Measurements from ENCODE around the gene TRAPPC5. TPM values are rescaled to one million over a fixed set of nuclear protein-coding genes. Genes with fewer than 3 reads are reported as not detected.
"Not testable (repeated sequence)": the region's sequence is repeated elsewhere in the genome, so short reads cannot be mapped to it uniquely, and the experiment has no call there.

TRAPPC5 gene
- total and polyA plus RNA-seq, 5 donors: 93.4 to 121 (median 96.1) TPM

GRCh38 chr19:7639863-7640348 is 40.7 kb upstream of the TRAPPC5 start:
- intact Hi-C loops (cut with DNase I): no loop called here
- DNase-seq (peak in 2 of 3 donors; percentile 7 to 20), ATAC-seq (no peak)
- Histone ChIP-seq H3K9me3 (ENCODE audit: control insufficient read depth, low read length) (no peaks in the 10 kb centered on the region), H3K4me3 (ENCODE audit: low read length) (no peak overlapping the region), H3K27ac (ENCODE audit: low read length) (no peak overlapping the region), H3K27me3 (ENCODE audit: control insufficient read depth, insufficient read depth) (no peaks in the 10 kb centered on the region), H3K4me1 (ENCODE audit: control insufficient read depth, insufficient read depth, low read length) (no peaks in the 10 kb centered on the region)
- 97% methylated on average over 13 of the region's 13 CpGs for WGBS

- Histone ChIP-seq H3K4me3 (ENCODE audit: low read length) (no peak overlapping the region), H3K27me3 (ENCODE audit: control insufficient read depth, insufficient read depth) (no peaks in the 10 kb centered on the region), H3K9me3 (ENCODE audit: control insufficient read depth, low read length) (no peaks in the 10 kb centered on the region), H3K4me1 (ENCODE audit: control insufficient read depth, insufficient read depth, low read length) (no peaks in the 10 kb centered on the region), H3K27ac (ENCODE audit: low read length) (no peak overlapping the region)
- ATAC-seq (no peak), DNase-seq (peak in 2 of 3 donors; percentile 26 to 29)
- WGBS: 94% methylated on average over 11 of the region's 11 CpGs
- intact Hi-C loops (cut with DNase I): no loop called here
These were observed 39.8 kb upstream of the TRAPPC5 start for GRCh38 chr19:7640803-7641202.

GRCh38 chr19:7641290-7642276 is 39.0 kb upstream of the TRAPPC5 start:
- 85% methylated on average over 43 of the region's 43 CpGs for WGBS
- ATAC-seq (no peak), DNase-seq (peak in 2 of 3 donors; percentile 43 to 44)
- H3K27me3 ChIP-seq (ENCODE audit: control insufficient read depth, insufficient read depth): no peaks in the 10 kb centered on the region
- H3K27ac ChIP-seq (ENCODE audit: low read length): no peak overlapping the region
- H3K9me3 ChIP-seq (ENCODE audit: control insufficient read depth, low read length): no peaks in the 10 kb centered on the region
- intact Hi-C loops (cut with DNase I): no loop called here
- no peaks in the 10 kb centered on the region for H3K4me1 ChIP-seq (ENCODE audit: control insufficient read depth, insufficient read depth, low read length)
- no peak overlapping the region for H3K4me3 ChIP-seq (ENCODE audit: low read length)

DNA sequence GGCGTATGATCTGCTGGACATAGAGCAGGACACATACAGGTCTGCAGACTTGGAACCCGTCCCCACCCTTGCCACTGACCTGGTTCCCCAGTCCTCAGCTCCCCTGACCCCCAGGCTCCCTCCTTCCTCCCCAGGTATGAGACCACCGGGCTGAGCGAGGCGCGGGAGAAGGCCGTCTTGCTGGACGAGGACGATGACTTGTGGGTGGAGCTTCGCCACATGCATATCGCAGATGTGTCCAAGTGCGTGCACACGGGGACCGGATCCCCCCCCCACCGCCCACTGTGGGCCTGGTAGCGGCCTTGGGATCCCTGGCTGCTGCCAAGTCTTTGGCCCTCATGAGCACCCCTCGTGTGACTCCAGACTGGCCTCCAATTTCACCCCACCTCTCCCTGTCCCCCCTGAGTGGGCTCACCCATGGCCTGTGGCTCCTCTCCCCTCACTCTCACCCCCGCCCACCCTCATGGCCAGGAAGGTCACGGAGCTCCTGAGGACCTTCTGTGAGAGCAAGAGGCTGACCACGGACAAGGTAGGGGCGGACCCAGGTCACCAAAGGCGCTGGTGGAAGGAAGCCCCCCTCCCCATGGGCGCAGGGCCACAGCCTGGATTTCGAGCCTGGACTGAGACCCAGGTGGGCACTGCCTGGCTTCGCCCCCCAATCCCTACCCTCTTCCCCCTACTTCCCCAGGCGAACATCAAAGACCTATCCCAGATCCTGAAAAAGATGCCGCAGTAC is 38.2 kb upstream of the TRAPPC5 start:
- Histone ChIP-seq H3K27me3 (ENCODE audit: control insufficient read depth, insufficient read depth) (no peaks in the 10 kb centered on the region), H3K4me3 (ENCODE audit: low read length) (no peak overlapping the region), H3K9me3 (ENCODE audit: control insufficient read depth, low read length) (no peaks in the 10 kb centered on the region), H3K27ac (ENCODE audit: low read length) (no peak overlapping the region), H3K4me1 (ENCODE audit: control insufficient read depth, insufficient read depth, low read length) (no peaks in the 10 kb centered on the region)
- DNase-seq (peak; percentile 19 to 40 (median 38)), ATAC-seq (no peak)
- 88% methylated on average over 27 of the region's 27 CpGs for WGBS
- intact Hi-C loops (cut with DNase I): no loop called here

- H3K27ac ChIP-seq (ENCODE audit: low read length): no peak overlapping the region
- WGBS: 92% methylated on average over 8 of the region's 8 CpGs
These were observed 37.6 kb upstream of the TRAPPC5 start for GRCh38 chr19:7643031-7643415.

GRCh38 chr19:7643629-7644549 is 36.7 kb upstream of the TRAPPC5 start:
- H3K27ac ChIP-seq (ENCODE audit: low read length); intact Hi-C loops (cut with DNase I); ATAC-seq; H3K4me3 ChIP-seq (ENCODE audit: low read length); H3K27me3 ChIP-seq (ENCODE audit: control insufficient read depth, insufficient read depth); H3K4me1 ChIP-seq (ENCODE audit: control insufficient read depth, insufficient read depth, low read length); H3K9me3 ChIP-seq (ENCODE audit: control insufficient read depth, low read length): not testable (repeated sequence)
- peak in 1 of 3 donors; percentile 35 for DNase-seq
- WGBS: 47% methylated on average over 10 of the region's 10 CpGs

More at GRCh38 chr19:7643031-7643415, 37.6 kb upstream of the TRAPPC5 start:
- intact Hi-C loops (cut with DNase I): no loop called here
- Histone ChIP-seq H3K4me1 (ENCODE audit: control insufficient read depth, insufficient read depth, low read length) (no peaks in the 10 kb centered on the region), H3K9me3 (ENCODE audit: control insufficient read depth, low read length) (no peaks in the 10 kb centered on the region), H3K27me3 (ENCODE audit: control insufficient read depth, insufficient read depth) (no peaks in the 10 kb centered on the region), H3K4me3 (ENCODE audit: low read length) (no peak overlapping the region)
- DNase-seq (peak in 1 of 3 donors; percentile 32), ATAC-seq (no peak)

- ATAC-seq (no peak), DNase-seq (peak in 1 of 3 donors; percentile 33)
- Histone ChIP-seq H3K4me1 (ENCODE audit: control insufficient read depth, insufficient read depth, low read length) (no peaks in the 10 kb centered on the region), H3K27me3 (ENCODE audit: control insufficient read depth, insufficient read depth) (no peaks in the 10 kb centered on the region), H3K9me3 (ENCODE audit: control insufficient read depth, low read length) (no peaks in the 10 kb centered on the region), H3K27ac (ENCODE audit: low read length) (no peak overlapping the region), H3K4me3 (ENCODE audit: low read length) (no peak overlapping the region)
- WGBS: 93% methylated on average over 20 of the region's 20 CpGs
- intact Hi-C loops (cut with DNase I): no loop called here
These were observed 36.1 kb upstream of the TRAPPC5 start for GRCh38 chr19:7644550-7644877.

DNA sequence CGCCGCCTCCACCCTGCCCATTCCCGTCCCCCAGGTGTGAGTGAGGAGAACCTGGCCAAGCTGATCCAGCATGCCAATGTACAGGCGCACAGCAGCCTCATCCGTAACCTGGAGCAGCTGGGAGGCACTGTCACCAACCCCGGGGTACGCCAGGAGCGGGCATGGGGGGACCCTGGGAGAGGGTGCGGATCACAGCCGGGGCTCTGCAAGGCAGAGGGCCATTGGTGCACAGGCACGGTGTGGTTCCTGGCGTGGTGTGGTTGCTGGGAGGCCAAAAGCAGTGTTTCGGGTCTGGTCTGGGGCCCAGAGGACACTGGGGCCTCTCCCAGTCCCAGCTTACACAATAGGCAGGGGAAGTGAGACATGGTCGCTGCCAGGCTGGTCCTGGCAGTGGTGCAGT is 35.5 kb upstream of the TRAPPC5 start:
- DNase-seq: peak in 1 of 3 donors; percentile 43
- ATAC-seq: no peak
- no peaks in the 10 kb centered on the region for H3K4me1 ChIP-seq (ENCODE audit: control insufficient read depth, insufficient read depth, low read length)
- intact Hi-C loops (cut with DNase I): no loop called here
- H3K27me3 ChIP-seq (ENCODE audit: control insufficient read depth, insufficient read depth): no peaks in the 10 kb centered on the region
- H3K27ac ChIP-seq (ENCODE audit: low read length): no peak overlapping the region
- no peak overlapping the region for H3K4me3 ChIP-seq (ENCODE audit: low read length)
- no peaks in the 10 kb centered on the region for H3K9me3 ChIP-seq (ENCODE audit: control insufficient read depth, low read length)
- 87% methylated on average over 14 of the region's 14 CpGs for WGBS

DNA sequence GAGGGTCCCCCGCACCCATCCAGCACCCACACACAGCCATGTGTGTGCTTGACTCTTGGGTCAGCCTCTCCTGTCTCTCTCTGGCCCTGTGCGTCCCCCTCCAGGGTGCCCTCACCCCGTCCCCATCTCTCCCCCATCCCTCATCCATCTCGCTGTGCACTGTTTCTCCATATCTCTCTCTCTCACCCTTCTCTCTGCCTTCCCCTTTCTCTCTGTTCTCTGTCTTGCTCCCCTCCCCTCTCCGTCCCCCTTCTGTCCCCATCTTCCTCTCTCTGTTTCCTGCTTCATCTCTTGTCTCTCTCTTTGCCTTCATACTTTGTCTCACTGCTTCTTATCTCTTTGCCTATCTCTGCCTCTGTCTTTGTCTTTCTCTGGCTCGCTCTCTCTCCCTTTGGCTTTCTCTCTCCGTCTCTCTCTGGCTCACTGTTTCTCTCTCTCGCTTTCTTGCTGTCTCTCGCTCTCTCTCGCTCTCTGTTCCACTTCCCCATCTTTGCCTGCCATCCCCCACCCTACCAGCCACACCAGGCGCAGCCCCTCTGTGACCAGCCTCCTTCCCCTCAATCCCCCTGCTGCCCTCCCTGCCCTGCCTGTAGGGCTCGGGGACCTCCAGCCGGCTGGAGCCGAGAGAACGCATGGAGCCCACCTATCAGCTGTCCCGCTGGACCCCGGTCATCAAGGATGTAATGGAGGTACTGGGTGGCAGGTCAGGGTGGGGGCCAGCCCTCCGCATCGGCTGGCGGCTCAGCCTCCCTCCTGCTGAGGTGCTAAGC is 34.8 kb upstream of the TRAPPC5 start:
- H3K9me3 ChIP-seq (ENCODE audit: control insufficient read depth, low read length): no peaks in the 10 kb centered on the region
- DNase-seq (peak in 2 of 3 donors; percentile 25 to 27), ATAC-seq (no peak)
- intact Hi-C loops (cut with DNase I): no loop called here
- H3K4me1 ChIP-seq (ENCODE audit: control insufficient read depth, insufficient read depth, low read length): no peaks in the 10 kb centered on the region
- no peak overlapping the region for H3K4me3 ChIP-seq (ENCODE audit: low read length)
- WGBS: 52% methylated on average over 20 of the region's 20 CpGs
- H3K27ac ChIP-seq (ENCODE audit: low read length): no peak overlapping the region
- H3K27me3 ChIP-seq (ENCODE audit: control insufficient read depth, insufficient read depth): no peaks in the 10 kb centered on the region

GRCh38 chr19:7646426-7646700 is 34.3 kb upstream of the TRAPPC5 start:
- ATAC-seq (no peak), DNase-seq (peak in 1 of 3 donors; percentile 27)
- Histone ChIP-seq H3K9me3 (ENCODE audit: control insufficient read depth, low read length) (no peaks in the 10 kb centered on the region), H3K4me1 (ENCODE audit: control insufficient read depth, insufficient read depth, low read length) (no peaks in the 10 kb centered on the region), H3K4me3 (ENCODE audit: low read length) (no peak overlapping the region), H3K27me3 (ENCODE audit: control insufficient read depth, insufficient read depth) (no peaks in the 10 kb centered on the region), H3K27ac (ENCODE audit: low read length) (no peak overlapping the region)
- intact Hi-C loops (cut with DNase I): no loop called here
- WGBS: 82% methylated on average over 8 of the region's 8 CpGs

Measured in right cardiac atrium (tissue), 5 donors.